Activated CD4-positive, alpha-beta memory T cell treated with anti-CD3 and anti-CD28 coated beads for 36 hours (primary cell): Measurements from ENCODE around the gene TANC1. TPM values are rescaled to one million over a fixed set of nuclear protein-coding genes. Genes with fewer than 3 reads are reported as not detected.
"Not testable (repeated sequence)": the region's sequence is repeated elsewhere in the genome, so short reads cannot be mapped to it uniquely, and the experiment has no call there.

Experiments used
- CTCF ChIA-PET: fragments of 350-600 bp; sonication (Branson Sonifier 250); formaldehyde crosslinking; loops from one replicate; lab custom pipeline; 2021; ENCODE audit warnings: antibody characterized with exemption, inconsistent platforms; lab: Charles Lee
- POLR2A ChIA-PET: fragments of 350-600 bp; sonication (Branson Sonifier 250); formaldehyde crosslinking; loops from one replicate; lab custom pipeline; 2021; ENCODE audit warnings: antibody characterized with exemption; lab: Charles Lee
- DNase-seq: peaks from one replicate; pipeline ENCODE4 v3.0.0-alpha.2; 2020
- H3K27ac Mint-ChIP-seq: one replicate; pipeline ENCODE4 v1.8.0; 2021; ENCODE audit warnings: mixed read lengths
- H3K27me3 Mint-ChIP-seq: one replicate; pipeline ENCODE4 v1.8.0; 2021; ENCODE audit warnings: mixed read lengths
- H3K36me3 Mint-ChIP-seq: one replicate; pipeline ENCODE4 v1.8.0; 2021; ENCODE audit warnings: mixed read lengths
- H3K4me1 Mint-ChIP-seq: one replicate; pipeline ENCODE4 v1.8.0; 2021; ENCODE audit warnings: low read depth, mixed read lengths
- H3K4me3 Mint-ChIP-seq: one replicate; pipeline ENCODE4 v1.8.0; 2021; ENCODE audit warnings: mild to moderate bottlenecking, mixed read lengths
- H3K9me3 Mint-ChIP-seq: one replicate; pipeline ENCODE4 v1.8.0; 2021; ENCODE audit warnings: mixed read lengths
- intact Hi-C: fragments of 100-400 bp; cut with micrococcal nuclease; formaldehyde crosslinking; loops from one replicate; pipeline ENCODE4 v1.15.1; 2023
- total RNA-seq, 2 experiments: library from RNA; stranded (reverse); gene quantifications; one replicate each; pipeline ENCODE4 v1.2.3, GENCODE V29; 2021

TANC1 gene
- total RNA-seq, 2 experiments from 2014 or later = 0.63 to 0.86 TPM

GRCh38 chr2:159022019-159022418 is 53.6 kb downstream of the TANC1 start:
- ChIA-PET POLR2A (no interaction called here), CTCF (interaction anchor here (0.7 kb wide), 1 partner anchor 97 kb away, joined by 3 read pairs; no protein-coding TSS in a partner anchor)
- Mint-ChIP-seq H3K9me3 (peaks cover under 1% of the 10 kb centered on the region), H3K4me3 (no peak overlapping the region), H3K27me3 (peaks cover 1% of the 10 kb centered on the region), H3K36me3 (no peaks in the 10 kb centered on the region), H3K4me1 (no peaks in the 10 kb centered on the region), H3K27ac (no peak overlapping the region)
- DNase-seq = no peak
- intact Hi-C loops = no loop called here

- no peak overlapping the region for H3K4me3 Mint-ChIP-seq
- H3K4me1 Mint-ChIP-seq = no peaks in the 10 kb centered on the region
- H3K9me3 Mint-ChIP-seq = no peaks in the 10 kb centered on the region
- no peak for DNase-seq
- no peak overlapping the region for H3K27ac Mint-ChIP-seq
- intact Hi-C loops = no loop called here
- ChIA-PET CTCF (no interaction called here), POLR2A (no interaction called here)
- peaks cover 1% of the 10 kb centered on the region for H3K27me3 Mint-ChIP-seq
- H3K36me3 Mint-ChIP-seq = no peaks in the 10 kb centered on the region
These were observed 57.7 kb downstream of the TANC1 start for GRCh38 chr2:159026170-159026569.

- no peaks in the 10 kb centered on the region for H3K36me3 Mint-ChIP-seq
- ChIA-PET CTCF (interaction anchor here (0.6 kb wide), 1 partner anchor 893 kb away, joined by 3 read pairs; no protein-coding TSS in a partner anchor), POLR2A (no interaction called here)
- intact Hi-C loops = no loop called here
- no peak for DNase-seq
- H3K4me3 Mint-ChIP-seq = no peak overlapping the region
- H3K27ac Mint-ChIP-seq = no peak overlapping the region
- H3K4me1 Mint-ChIP-seq = no peaks in the 10 kb centered on the region
- no peaks in the 10 kb centered on the region for H3K9me3 Mint-ChIP-seq
- peaks cover 1% of the 10 kb centered on the region for H3K27me3 Mint-ChIP-seq
These were observed 60.3 kb downstream of the TANC1 start for GRCh38 chr2:159028776-159029175.

GRCh38 chr2:159029936-159030335 is 61.5 kb downstream of the TANC1 start:
- H3K27ac Mint-ChIP-seq = no peak overlapping the region

GRCh38 chr2:159030674-159031380 is 62.4 kb downstream of the TANC1 start:
- no peaks in the 10 kb centered on the region for H3K4me1 Mint-ChIP-seq
- H3K27ac Mint-ChIP-seq = no peak overlapping the region
- no peaks in the 10 kb centered on the region for H3K36me3 Mint-ChIP-seq
- POLR2A ChIA-PET = no interaction called here
- intact Hi-C loops = no loop called here
- peaks cover 1% of the 10 kb centered on the region for H3K27me3 Mint-ChIP-seq
- CTCF ChIA-PET = no interaction called here
- no peak overlapping the region for H3K4me3 Mint-ChIP-seq
- H3K9me3 Mint-ChIP-seq = no peaks in the 10 kb centered on the region
- no peak for DNase-seq

More at GRCh38 chr2:159029936-159030335, 61.5 kb downstream of the TANC1 start:
- intact Hi-C loops = no loop called here
- DNase-seq = no peak
- peaks cover 1% of the 10 kb centered on the region for H3K27me3 Mint-ChIP-seq
- H3K4me3 Mint-ChIP-seq = no peak overlapping the region
- ChIA-PET POLR2A (no interaction called here), CTCF (no interaction called here)
- H3K36me3 Mint-ChIP-seq = no peaks in the 10 kb centered on the region
- H3K4me1 Mint-ChIP-seq = no peaks in the 10 kb centered on the region
- H3K9me3 Mint-ChIP-seq = no peaks in the 10 kb centered on the region

GRCh38 chr2:159032146-159032545 is 63.7 kb downstream of the TANC1 start:
- Mint-ChIP-seq H3K27me3 (peaks cover 1% of the 10 kb centered on the region), H3K27ac (no peak overlapping the region), H3K4me3 (no peak overlapping the region), H3K4me1 (no peaks in the 10 kb centered on the region), H3K9me3 (peaks cover 1% of the 10 kb centered on the region), H3K36me3 (no peaks in the 10 kb centered on the region)
- POLR2A ChIA-PET = no interaction called here
- CTCF ChIA-PET = no interaction called here
- intact Hi-C loops = no loop called here
- no peak for DNase-seq

- H3K27ac Mint-ChIP-seq = no peak overlapping the region
- DNase-seq = no peak
- H3K9me3 Mint-ChIP-seq = peaks cover 6% of the 10 kb centered on the region
- POLR2A ChIA-PET = no interaction called here
- no peaks in the 10 kb centered on the region for H3K36me3 Mint-ChIP-seq
- no peaks in the 10 kb centered on the region for H3K4me1 Mint-ChIP-seq
- intact Hi-C loops = no loop called here
- peaks cover 1% of the 10 kb centered on the region for H3K27me3 Mint-ChIP-seq
- CTCF ChIA-PET = no interaction called here
- H3K4me3 Mint-ChIP-seq = no peak overlapping the region
These were observed 64.1 kb downstream of the TANC1 start for GRCh38 chr2:159032580-159032979.

- H3K36me3 Mint-ChIP-seq = no peaks in the 10 kb centered on the region
- no peaks in the 10 kb centered on the region for H3K4me1 Mint-ChIP-seq
- POLR2A ChIA-PET = no interaction called here
- DNase-seq = no peak
- H3K27me3 Mint-ChIP-seq = peaks cover 1% of the 10 kb centered on the region
- no peak overlapping the region for H3K27ac Mint-ChIP-seq
- intact Hi-C loops = loop anchor here (5.0 kb wide), 1 partner anchor 83 kb away; no protein-coding TSS in a partner anchor
- H3K9me3 Mint-ChIP-seq = peaks cover 12% of the 10 kb centered on the region
- no peak overlapping the region for H3K4me3 Mint-ChIP-seq
- CTCF ChIA-PET = interaction anchor here (0.6 to 0.7 kb wide), 2 partner anchors 84 to 198 kb away, joined by 3 read pairs; no protein-coding TSS in a partner anchor
These were observed 66.3 kb downstream of the TANC1 start for GRCh38 chr2:159034713-159035112.

- DNase-seq = peak; percentile 11
These were observed 67.5 kb downstream of the TANC1 start for GRCh38 chr2:159035790-159036411.

GRCh38 chr2:159036461-159036860 is 68.0 kb downstream of the TANC1 start:
- POLR2A ChIA-PET, H3K27me3 Mint-ChIP-seq, DNase-seq, CTCF ChIA-PET, H3K36me3 Mint-ChIP-seq, H3K4me3 Mint-ChIP-seq, H3K27ac Mint-ChIP-seq, H3K4me1 Mint-ChIP-seq: not testable (repeated sequence)
- intact Hi-C loops = loop anchor here (5.0 kb wide), 1 partner anchor 81 kb away; no protein-coding TSS in a partner anchor
- peaks cover 12% of the 10 kb centered on the region for H3K9me3 Mint-ChIP-seq

More at GRCh38 chr2:159035790-159036411, 67.5 kb downstream of the TANC1 start:
- H3K4me3 Mint-ChIP-seq = no peak overlapping the region
- intact Hi-C loops = loop anchor here (5.0 kb wide), 1 partner anchor 81 kb away; no protein-coding TSS in a partner anchor
- H3K9me3 Mint-ChIP-seq = peaks cover 12% of the 10 kb centered on the region
- no peak overlapping the region for H3K27ac Mint-ChIP-seq
- no peaks in the 10 kb centered on the region for H3K4me1 Mint-ChIP-seq
- peaks cover 3% of the 10 kb centered on the region for H3K27me3 Mint-ChIP-seq
- ChIA-PET CTCF (no interaction called here), POLR2A (no interaction called here)
- no peaks in the 10 kb centered on the region for H3K36me3 Mint-ChIP-seq

GRCh38 chr2:159041328-159041727 is 72.9 kb downstream of the TANC1 start:
- H3K4me1 Mint-ChIP-seq, H3K27ac Mint-ChIP-seq, H3K36me3 Mint-ChIP-seq, H3K4me3 Mint-ChIP-seq, H3K27me3 Mint-ChIP-seq, POLR2A ChIA-PET, DNase-seq, CTCF ChIA-PET, intact Hi-C loops: not testable (repeated sequence)
- H3K9me3 Mint-ChIP-seq = peaks cover 12% of the 10 kb centered on the region

GRCh38 chr2:159042115-159042850 is 73.8 kb downstream of the TANC1 start:
- POLR2A ChIA-PET = no interaction called here
- no peak for DNase-seq
- Mint-ChIP-seq H3K4me3 (no peak overlapping the region), H3K36me3 (no peaks in the 10 kb centered on the region), H3K9me3 (peaks cover 10% of the 10 kb centered on the region), H3K27me3 (peaks cover 2% of the 10 kb centered on the region), H3K4me1 (no peaks in the 10 kb centered on the region), H3K27ac (no peak overlapping the region)
- CTCF ChIA-PET = no interaction called here
- intact Hi-C loops = no loop called here
